Fibroblast of gingiva (primary cell): ENCODE results near the gene PTPRT.

ENCODE experiments used
- DNase-seq: peaks from one replicate; pipeline ENCODE4 v3.0.0-alpha.2; 2011; ENCODE audit warnings: low read depth

Gene PTPRT

DNA sequence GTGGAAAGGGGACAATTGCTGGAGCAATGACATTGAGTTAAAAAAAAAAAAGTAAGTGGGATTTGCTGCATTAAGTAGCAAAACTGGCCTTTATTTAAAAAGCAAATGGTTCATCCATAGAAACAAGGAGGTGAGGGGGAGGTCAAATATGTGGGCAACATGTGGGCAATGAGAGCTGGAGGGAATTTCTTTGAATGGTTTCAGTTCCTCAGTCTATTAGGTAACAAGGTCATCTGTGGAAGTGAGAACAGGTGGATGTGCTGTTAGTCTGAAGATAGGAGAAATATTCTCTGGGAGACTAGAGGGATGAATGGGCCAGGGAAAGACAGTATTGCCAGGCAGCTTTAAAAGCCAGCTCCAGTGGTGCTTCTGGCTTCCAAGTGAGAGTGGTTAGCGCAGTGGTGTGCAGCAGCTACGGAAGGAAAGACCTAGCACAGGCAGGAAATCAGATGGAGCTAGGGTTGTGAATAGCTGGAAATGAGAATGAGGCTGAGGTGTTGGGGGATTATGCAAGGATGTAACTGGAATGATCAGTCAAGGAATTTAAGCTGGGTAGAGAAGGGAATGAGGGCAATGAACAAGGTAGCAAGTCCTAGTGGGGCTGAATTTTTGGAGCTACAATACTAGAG, 727.6 kb downstream of the PTPRT start:
- DNase-seq, result no peak

- no peak for DNase-seq
These were observed 728.4 kb downstream of the PTPRT start for GRCh38 chr20:42461291-42461690.

GRCh38 chr20:42447270-42447669, 742.4 kb downstream of the PTPRT start:
- DNase-seq, result no peak

DNA sequence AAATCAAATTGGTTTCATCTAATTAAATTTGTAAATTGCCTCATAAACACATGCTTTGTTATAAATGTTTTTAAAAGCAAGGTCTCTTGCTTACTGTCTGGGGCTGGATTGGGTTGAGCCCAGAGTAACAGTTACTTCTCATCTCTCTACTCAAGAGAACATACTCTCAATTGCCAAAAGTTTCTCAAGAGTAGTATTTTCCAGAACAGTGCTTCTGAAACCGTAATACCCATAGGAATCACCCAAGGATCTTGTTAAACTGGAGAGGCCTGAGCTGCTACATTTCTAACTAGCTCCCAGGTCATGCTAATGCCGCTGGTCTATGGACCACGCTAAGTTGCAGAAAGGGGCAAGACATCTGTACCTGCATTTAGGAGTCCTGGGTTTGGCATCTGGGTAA, 744.9 kb downstream of the PTPRT start:
- DNase-seq, result no peak

GRCh38 chr20:42443200-42443599, 746.5 kb downstream of the PTPRT start:
- no peak for DNase-seq

- no peak for DNase-seq
These were observed 747.0 kb downstream of the PTPRT start for GRCh38 chr20:42442716-42443115.

GRCh38 chr20:42441864-42442331, 747.8 kb downstream of the PTPRT start:
- no peak for DNase-seq

GRCh38 chr20:42441196-42441863, 748.4 kb downstream of the PTPRT start:
- no peak for DNase-seq

DNA sequence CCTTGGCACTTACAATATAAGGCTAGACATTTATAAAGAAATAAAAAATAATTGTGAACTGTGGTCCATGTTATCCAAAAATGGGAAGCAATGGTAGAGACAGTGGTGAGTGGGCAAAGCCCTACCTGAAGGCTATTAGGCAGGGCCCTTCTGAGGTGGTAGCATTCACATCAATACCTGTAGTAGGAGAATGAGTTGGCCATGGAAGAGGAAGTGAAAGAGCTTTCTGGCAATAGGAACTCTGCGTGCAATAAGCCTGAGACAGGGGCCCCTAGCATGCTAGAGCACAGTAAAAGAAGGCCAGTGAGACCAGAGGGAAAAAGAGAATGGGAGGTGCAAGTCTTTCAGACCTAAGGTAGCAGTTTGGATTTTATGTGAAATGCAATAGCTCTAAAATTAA, 754.5 kb downstream of the PTPRT start:
- no peak for DNase-seq

DNA sequence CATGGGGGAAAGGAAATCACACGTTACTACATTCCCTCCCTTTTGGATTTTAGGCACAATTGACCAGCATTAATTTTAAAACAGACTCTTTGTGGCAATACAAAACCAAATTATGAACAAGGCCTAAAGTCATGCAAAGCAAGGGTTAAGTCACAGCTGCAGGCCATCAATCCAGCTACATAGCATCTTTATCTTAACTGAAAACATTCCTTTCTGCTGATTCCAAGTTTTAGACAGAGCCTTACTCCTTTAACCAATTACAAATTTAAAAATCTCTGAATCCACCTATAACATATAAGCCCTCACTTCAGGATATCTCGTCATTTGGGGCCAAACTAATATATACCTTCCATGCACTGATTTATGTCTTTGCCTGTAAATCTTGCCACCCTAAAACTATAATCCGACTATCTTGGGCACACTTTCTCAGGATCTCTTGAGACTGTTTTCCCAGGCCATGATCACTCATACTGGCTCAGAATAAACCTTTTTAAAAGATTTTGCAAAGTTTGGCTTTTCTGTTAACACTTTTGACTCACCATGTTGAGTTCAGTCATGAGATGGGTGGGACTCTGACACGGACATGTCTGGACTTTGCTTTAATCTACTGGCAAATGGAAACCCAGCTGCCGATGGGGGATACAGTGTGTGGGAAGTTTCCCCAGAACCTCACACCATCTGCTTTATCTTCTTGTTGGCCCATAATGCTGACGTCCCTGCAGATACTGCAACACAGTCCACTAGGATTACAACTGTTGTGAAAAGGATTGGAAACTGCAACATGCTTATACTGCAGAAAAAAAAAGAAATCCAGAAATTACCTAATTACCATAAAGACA, 757.0 kb downstream of the PTPRT start:
- no peak for DNase-seq

GRCh38 chr20:42430598-42430997, 759.1 kb downstream of the PTPRT start:
- DNase-seq, result no peak

GRCh38 chr20:42429761-42430458, 759.8 kb downstream of the PTPRT start:
- DNase-seq, result no peak

- no peak for DNase-seq
These were observed 769.7 kb downstream of the PTPRT start for GRCh38 chr20:42419814-42420532.

DNA sequence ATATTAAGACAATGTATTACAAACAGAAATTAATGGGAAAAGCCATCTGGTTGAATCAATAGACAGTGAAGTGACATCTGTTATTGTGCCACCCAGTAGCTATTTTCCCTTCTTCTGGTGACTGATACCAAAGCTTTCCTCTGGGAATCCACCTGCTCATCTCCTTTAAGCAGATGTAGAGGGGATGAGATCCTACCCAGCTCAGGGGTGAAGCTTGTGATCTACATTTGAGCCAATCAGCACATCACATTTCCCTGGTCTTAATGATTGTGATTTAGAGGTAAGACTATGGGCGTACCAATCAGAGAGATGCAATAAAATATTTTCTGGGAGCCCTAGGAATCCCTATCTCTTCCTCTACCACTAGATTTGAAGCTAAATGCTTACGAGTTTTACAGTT, 782.9 kb downstream of the PTPRT start:
- no peak for DNase-seq

- no peak for DNase-seq
These were observed 787.3 kb downstream of the PTPRT start for GRCh38 chr20:42402455-42402854.

DNA sequence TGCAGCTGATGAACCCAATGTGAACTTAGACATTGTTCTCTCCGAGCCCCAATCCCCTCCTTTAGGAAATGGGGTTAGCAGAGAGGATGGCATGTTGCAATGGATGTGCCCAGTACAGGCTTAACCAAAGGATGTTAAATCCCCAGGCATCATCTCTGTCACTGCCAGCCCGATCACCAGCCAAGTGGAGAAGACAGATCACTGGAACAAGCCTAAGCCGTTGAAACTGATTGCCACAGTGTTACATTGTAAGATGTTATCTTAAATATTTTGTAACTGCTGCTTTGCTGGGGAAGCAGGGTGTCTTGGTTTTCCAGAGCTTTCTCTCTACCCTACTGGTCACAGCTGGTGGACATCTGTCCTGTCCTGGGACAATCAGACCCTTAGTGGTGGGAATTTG, 788.1 kb downstream of the PTPRT start:
- no peak for DNase-seq

DNA sequence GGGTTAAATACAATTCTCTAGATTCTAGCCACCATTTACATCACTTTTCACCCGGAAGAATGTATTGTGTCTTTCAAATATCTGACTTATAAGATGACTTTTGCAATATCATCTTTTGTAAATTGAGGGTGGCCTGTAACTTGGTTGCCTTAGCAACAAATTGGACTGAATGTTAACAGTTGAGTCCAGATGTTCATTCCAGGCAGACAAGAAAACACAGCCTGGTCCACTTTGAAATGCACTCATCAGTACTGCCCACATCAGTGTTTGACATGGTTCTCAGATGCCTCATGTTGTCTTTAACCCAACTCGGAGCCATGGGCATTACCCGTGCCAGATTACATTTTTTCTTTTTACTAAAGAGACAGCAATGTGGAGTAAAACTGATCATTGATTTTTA, 789.9 kb downstream of the PTPRT start:
- no peak for DNase-seq

- no peak for DNase-seq
These were observed 797.3 kb downstream of the PTPRT start for GRCh38 chr20:42392442-42392841.

- no peak for DNase-seq
These were observed 797.9 kb downstream of the PTPRT start for GRCh38 chr20:42391807-42392206.

- no peak for DNase-seq
These were observed 809.4 kb downstream of the PTPRT start for GRCh38 chr20:42380287-42380686.

GRCh38 chr20:42379385-42379784, 810.3 kb downstream of the PTPRT start:
- DNase-seq, result no peak

DNA sequence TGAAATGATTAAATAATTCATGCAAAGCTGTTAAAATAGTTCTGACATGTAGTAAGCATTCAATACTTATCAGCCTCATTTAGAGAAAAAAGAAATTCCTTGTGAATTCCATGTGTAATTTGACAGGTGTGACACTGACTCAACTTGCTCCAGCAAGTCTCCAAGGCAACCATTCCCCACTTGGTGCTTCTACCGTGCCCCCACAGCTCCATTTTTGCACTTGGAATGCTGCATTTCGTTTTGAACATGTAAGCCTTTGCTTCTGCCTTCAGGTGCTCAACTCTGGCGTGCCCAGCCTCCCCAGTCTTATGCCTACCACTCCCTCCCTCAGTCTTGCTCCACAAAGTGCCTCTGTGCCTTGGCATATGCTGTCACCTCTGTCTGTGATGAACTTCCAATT, 810.9 kb downstream of the PTPRT start:
- no peak for DNase-seq
